HEK293T (cell line): ENCODE results near the gene BRCA1.

Source experiments
- FOXA1 ChIP-seq: fragments of 450-650 bp; IDR thresholded peaks from 2 replicates; pipeline ENCODE4 v1.6.1; 2016; ENCODE audit warnings: mild to moderate bottlenecking
- SP1 ChIP-seq: fragments of 450-650 bp; IDR thresholded peaks from 2 replicates; pipeline ENCODE4 v1.6.1; 2017

DNA sequence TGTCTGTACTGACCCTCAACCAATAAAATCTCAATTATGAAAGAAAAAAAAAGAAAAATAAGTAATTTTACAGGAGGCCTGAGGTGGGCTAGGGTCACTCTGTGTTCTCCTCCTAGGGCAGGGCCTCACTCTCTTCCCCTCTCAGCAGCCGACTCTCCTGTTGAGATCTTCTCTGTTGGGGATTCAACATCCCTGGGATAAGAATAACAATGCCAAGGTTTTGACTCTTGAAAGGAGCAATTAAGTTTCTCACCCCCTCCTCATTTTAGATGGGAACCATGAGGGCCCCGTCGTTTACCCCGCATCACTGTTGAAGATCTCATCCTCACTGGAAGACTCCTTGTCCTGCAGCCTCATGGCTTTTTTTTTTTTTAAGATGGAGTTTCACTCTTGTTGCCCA lies 21.5 kb upstream of the BRCA1 start:
- no peak for TF ChIP-seq SP1
- no peak for TF ChIP-seq FOXA1
